HuH-7 (cell line): ENCODE measurements around the gene ATG2B.

Source experiments
- DNase-seq: peaks from one replicate; pipeline ENCODE4 v3.0.0; 2011; ENCODE audit warnings: low spot score

ATG2B gene

DNA sequence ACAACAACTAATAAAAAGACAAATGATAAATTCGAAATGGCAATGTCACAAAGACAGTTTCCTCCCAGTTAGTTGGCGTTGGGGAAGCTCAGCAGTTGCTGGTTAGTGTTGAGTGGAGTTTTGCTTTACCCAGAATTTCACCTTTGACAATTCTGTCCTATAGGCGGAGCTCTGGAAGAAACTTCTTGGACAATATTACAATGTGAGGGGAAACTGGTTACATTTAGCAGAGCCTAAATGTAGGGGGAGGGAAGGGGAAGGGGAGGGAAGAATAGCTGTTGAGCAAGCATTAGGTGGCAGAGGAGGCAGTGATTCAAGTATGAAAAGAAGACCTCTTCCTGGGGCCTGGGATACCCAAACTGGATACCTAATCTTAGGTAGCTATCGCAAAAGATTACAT is 55.7 kb downstream of the ATG2B start:
- peak; percentile 35 for DNase-seq

DNA sequence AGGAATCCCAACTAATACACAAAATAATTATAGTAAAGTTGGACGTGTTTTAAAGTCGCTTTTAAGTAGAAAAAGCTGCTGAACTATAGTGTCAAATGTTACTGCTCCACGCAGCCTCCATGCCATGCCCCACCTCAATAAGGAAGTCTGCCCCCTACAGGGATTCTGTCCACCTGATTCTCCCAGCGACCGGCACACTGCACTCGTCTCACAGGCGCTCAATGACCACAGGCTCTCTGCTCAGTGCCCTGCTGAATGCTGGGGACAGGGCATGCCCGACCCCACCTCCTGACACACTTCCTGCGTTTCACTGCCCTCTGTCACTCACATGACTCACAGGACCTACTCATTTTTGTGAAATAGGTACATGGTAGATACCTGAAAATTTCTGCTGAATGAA is 58.2 kb downstream of the ATG2B start:
- DNase-seq = no peak

- DNase-seq = no peak
Measured at GRCh38 chr14:96303981-96304380, 59.2 kb downstream of the ATG2B start.

DNA sequence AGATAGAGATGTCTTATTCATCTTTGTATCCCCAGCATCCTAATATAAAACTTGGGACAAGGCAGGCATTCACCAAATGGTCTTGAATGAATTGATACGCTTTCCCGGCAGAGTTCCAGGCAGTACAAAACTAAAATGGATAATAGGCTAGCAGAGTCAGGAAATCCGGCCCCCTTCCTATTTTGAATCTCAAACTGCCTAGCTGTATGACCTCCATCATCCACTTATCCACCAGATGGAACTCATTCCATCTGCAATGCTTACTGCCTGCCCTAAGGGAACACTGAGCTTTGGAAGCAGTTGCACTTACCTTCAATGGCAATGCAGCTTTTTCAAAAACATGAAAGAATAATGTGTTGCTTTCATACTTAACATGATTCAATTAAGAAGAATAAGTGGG is 63.7 kb downstream of the ATG2B start:
- no peak for DNase-seq

GRCh38 chr14:96297997-96298515 is 65.1 kb downstream of the ATG2B start:
- DNase-seq = no peak

- DNase-seq = no peak
Measured at GRCh38 chr14:96297000-96297399, 66.1 kb downstream of the ATG2B start.

DNA sequence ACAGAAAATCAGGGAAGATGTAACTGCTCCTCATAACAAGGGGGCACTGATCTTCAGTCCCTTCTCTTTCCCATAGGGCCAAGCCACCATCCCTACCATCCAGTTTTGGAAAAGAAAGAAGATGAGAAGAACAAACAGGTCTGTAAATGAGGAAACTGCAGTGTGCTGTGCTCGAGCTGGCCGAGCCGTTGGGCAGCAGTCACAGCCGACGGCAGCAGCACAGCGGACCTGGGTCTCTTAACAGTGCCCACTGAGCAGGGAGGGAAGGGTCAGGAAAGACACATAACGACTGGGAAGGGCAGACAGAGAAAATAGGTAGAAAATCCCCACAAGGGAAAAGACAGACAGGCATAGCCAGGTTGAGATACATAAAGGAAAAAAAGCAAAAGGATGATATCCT is 68.9 kb downstream of the ATG2B start:
- DNase-seq = no peak

DNA sequence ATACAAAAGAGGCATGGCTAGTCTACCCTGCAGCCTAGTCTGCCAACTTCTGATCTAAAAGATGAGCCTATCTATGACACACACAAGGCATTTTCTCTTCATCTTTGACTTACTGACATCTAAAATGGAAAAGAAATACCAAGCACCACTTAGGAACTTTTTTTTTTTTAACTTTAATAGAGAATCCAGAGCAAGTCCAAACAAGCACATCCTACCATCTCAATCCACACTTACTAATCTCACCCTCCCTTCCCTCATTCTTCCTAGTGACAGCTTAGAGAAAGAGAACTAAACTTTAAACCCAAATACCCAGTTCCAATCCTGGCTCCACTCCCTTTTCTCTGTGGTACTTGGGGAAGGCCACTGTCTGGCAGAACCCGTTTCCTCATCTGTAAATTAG is 75.3 kb downstream of the ATG2B start:
- no peak for DNase-seq

- no peak for DNase-seq
Measured at GRCh38 chr14:96286251-96286650, 76.9 kb downstream of the ATG2B start.

GRCh38 chr14:96285667-96286066 is 77.5 kb downstream of the ATG2B start:
- DNase-seq = no peak

DNA sequence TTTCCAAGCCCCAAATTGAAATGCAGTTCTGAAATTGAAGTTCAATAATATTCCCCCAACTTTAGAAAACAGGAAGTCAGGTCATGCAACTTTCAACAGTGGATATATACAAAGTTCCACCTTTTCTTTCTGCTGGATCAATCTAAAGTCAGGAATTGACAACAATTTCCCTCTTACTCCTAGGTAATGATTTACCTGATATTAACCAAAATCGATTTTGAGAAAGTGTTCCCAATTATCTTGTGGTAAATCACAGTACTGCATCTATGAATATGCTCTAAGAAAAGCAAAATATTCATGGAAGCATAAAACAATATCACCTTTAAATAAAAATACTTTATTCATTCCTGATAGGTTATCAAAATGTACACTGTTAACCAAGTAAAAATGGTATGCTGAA is 78.7 kb downstream of the ATG2B start:
- no peak for DNase-seq

GRCh38 chr14:96284008-96284407 is 79.1 kb downstream of the ATG2B start:
- DNase-seq = no peak

- DNase-seq = no peak
Measured at GRCh38 chr14:96281486-96281885, 81.7 kb downstream of the ATG2B start.

GRCh38 chr14:96280104-96280503 is 83.0 kb downstream of the ATG2B start:
- no peak for DNase-seq

DNA sequence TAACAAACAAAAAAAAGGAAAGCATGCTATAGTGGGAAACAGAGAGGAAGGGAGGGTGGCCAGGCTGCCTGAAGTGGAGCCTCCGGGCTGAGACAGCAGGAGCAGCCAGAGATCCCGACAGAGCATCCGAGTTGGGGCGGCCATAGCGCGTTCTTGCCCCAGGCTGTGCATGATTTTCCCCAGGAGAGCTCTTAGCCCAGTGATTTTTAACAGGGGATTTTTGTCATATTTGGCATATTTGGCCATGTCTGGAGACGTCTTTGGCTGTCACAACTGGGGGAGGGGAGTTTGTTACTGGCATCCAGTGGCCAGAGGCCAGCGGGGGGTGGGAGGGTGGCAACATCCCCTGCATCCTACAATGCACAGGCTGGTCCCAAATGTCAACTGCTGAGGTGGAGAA is 83.6 kb downstream of the ATG2B start:
- DNase-seq = no peak

DNA sequence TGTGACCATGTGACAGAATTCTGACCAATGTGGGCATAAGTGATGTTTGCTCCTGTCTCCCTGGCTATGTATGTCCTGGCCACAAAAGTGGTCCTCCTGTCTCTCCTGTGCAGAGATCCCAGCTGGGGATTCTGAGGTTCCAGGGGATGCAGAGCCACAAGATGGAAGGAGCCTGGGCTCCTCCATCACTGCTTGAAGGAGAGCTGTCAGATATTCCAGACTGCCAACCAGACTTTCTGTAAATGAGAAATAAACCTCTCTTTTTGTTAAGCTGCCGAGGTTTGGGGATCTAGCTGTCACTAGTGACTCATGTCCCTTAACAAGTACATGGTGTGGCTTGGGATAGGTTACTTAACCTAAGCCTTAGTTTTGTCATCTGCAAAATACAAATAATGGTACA is 85.3 kb downstream of the ATG2B start:
- DNase-seq = no peak

GRCh38 chr14:96275177-96276112 is 87.7 kb downstream of the ATG2B start:
- peak; percentile 62 for DNase-seq

DNA sequence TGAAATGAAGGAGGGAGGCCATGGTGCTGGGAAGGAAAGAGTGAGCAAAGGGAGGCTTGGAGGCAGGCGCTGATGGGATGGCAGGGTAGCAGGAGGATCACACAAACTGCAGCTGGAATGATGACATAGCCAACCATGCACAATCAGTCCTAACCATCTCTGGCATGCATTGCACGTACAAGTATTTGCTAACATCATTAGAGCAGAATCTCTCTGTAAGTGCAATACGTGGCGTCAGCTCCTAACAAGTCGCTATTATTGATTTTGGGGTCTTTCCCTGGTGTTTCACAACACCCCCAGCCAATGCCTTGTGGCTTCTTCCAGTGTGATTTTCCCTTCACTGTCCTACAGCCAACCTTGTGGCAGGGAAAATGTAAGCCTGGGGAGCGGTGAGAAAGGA is 88.6 kb downstream of the ATG2B start:
- DNase-seq = no peak

DNA sequence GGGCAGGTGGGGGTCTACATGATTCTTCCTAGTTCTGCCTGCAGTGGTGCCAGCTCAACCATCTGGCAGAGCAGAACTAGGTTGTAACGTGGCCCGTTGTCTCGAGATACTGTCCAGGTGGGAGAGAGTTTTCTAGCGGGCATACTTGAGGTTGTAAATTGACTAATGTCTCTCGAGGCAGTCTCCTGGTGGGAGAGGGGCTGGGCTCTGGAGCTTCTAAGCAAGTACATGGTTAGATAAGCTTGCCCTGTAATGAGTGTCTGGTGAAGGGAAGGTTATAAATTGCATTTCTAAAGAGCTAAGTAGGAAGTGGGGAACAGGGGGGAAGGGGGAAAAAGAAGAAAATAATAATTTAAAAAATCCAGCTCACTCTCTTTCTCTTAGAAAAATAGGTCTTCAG is 89.0 kb downstream of the ATG2B start:
- no peak for DNase-seq

- no peak for DNase-seq
Measured at GRCh38 chr14:96273629-96274028, 89.5 kb downstream of the ATG2B start.

DNA sequence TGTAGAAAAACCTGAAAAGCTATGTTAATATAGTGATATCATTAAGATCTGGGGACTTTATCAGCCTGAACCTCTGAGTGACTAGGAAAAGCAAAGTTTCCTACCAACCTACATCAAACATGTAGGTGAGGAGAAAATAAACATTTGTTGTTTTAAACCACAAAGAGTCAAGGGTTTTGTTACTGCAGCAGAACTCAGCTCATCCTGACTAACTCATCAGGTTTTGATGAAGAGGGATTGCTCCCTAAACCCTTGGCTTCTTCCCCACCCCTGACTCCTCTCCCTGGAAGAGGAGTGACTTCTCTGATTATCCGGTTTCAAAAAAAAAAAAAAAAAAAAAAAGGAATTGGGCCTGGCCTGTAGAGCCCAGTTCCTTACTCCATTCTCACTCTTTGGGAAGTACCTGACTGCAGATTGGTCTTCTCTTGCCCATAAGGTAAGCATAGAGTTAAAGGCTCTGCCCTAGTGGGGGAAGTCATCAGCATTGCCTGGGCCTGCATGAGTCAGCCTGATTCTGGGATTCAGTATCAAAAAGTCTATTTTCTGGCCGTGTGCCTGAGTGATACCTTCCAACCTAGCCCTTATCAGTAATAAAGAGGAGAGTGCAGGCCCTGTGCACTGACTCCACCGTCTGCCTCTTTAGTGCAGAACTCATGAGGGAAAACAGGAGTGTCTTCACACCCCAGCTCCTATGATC is 90.2 kb downstream of the ATG2B start:
- DNase-seq = no peak

DNA sequence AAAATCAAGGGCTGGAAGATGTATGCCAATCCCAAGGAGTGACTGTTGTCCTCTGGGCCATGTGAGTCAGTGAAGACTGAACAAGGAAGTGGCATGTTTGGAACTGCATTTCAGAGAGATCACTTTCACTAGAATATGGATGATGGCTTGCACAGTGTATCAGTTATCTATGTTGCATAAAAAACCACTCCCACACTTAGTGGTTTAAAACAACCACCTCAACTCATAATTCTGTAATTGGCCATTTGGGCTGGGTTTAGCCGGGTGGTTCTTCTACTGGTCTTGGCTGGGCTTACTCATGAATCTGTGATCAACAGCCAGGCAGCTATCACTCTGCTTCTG is 91.7 kb downstream of the ATG2B start:
- no peak for DNase-seq
